GM21423 (cell line): ENCODE data around the gene EVC2.

Experiments used
- ATAC-seq: cut with Tn5 transposase; IDR thresholded peaks from one replicate; pipeline ENCODE4 v1.9.1; 2021; ENCODE audit warnings: mild to moderate bottlenecking, moderate library complexity; ENCODE audit not compliant: unreplicated experiment

EVC2 gene, protein sequence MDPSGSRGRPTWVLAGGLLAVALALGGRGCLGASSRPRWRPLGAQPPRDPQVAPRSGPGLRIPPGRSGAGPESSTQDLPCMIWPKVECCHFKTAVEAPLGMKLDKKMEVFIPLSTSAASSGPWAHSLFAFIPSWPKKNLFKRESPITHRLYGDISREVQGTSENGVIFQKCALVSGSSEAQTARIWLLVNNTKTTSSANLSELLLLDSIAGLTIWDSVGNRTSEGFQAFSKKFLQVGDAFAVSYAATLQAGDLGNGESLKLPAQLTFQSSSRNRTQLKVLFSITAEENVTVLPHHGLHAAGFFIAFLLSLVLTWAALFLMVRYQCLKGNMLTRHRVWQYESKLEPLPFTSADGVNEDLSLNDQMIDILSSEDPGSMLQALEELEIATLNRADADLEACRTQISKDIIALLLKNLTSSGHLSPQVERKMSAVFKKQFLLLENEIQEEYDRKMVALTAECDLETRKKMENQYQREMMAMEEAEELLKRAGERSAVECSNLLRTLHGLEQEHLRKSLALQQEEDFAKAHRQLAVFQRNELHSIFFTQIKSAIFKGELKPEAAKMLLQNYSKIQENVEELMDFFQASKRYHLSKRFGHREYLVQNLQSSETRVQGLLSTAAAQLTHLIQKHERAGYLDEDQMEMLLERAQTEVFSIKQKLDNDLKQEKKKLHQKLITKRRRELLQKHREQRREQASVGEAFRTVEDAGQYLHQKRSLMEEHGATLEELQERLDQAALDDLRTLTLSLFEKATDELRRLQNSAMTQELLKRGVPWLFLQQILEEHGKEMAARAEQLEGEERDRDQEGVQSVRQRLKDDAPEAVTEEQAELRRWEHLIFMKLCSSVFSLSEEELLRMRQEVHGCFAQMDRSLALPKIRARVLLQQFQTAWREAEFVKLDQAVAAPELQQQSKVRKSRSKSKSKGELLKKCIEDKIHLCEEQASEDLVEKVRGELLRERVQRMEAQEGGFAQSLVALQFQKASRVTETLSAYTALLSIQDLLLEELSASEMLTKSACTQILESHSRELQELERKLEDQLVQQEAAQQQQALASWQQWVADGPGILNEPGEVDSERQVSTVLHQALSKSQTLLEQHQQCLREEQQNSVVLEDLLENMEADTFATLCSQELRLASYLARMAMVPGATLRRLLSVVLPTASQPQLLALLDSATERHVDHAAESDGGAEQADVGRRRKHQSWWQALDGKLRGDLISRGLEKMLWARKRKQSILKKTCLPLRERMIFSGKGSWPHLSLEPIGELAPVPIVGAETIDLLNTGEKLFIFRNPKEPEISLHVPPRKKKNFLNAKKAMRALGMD

DNA sequence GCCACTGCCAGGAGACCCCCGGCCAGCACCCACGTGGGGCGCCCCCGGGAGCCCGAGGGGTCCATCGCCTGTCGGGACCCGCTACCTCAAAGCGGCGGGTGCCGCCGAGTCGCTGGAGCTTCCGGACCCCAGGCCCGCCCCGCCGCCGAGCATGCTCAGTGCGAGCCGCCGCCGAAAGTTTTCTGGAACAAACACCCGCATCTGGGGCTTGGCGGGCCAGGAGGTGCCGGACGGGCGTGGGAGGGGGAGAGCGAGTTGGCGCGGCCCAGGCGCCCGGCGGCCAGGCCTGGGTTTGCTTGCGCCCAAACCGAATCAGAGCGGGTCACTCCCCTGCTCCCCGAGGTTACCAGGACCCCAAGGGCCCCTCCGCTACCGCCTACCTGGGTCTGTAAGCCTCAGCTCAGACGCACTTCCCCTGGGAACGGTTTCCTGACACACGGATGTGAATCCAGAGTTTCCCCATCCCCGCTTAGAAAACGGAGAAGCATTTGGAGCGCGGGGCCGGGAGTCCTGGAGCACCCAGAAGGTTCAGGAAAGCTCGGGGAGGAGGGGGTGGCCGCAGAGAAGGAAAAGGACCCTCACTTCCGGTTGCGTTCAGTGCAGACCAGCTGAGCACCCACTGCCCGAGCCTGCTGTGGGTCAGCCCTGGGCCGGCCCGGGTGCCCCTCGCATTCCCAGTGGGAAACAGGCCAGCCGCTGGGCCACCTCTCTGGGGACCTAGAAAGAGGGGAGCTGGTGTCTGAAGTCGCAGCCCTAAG lies at the start of gene EVC2:
Gene EVC2 (minus strand): TSS at position 111 of the 758 bp plus-strand sequence. CDS start 46 bp downstream, at position 65.
- no peak for ATAC-seq

DNA sequence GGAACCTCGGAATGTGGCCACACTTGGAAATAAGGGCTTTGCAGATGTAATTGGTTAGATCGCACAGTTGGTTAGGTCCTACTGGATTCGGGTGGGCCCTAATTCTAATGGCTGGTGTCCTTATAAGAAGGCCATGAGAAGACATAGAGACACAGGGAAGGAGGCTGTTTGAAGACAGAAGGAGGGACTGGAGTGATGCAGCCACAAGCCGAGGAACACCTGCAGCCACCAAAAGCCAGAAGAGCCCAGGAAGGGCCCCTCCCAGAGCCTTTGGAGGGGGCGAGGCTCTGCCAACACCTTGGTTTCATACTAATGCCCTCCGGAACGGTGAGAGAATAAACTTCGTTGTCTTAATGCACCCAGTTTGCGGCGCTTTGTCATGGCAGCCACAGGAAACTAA lies 49.6 kb upstream of the EVC2 start:
- no peak for ATAC-seq

DNA sequence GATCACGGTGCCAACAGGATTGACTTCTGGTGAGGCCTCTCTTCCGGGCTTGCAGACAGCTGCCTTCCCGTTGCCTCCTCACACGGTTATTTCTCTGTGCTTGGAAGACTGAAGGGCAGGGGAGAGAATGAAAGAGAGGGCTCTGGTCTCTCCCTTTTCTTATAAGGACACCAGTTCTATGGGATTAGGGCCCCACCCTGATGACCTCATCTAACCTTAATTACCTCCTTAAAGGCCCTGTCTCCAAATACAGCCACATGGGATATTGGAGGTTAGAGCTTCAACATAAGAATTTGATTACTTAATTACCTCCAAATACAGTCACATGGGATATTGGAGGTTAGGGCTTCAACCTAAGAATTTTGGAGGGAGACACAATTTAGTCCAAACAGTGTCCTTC lies 49.2 kb upstream of the EVC2 start:
- no peak for ATAC-seq

DNA sequence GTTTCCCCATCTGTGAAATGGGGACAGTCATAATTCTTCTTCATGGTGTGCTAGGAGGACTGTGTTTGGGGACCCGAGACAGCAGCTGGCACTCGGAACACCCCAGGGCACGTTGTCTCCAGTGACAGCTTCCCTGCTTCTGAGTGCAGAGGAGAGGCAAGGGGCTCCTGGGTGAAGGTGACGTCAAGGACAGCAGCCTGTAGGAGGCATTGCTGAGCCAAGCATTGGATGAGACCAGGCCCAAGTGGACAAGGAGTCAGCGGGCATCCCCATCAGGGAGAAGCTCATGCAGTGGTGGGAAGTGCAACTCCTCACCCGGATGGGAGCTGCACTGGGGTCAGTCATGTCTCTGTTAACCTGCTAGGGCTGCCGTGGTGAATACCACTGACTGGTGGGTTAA lies 48.7 kb upstream of the EVC2 start:
- no peak for ATAC-seq

DNA sequence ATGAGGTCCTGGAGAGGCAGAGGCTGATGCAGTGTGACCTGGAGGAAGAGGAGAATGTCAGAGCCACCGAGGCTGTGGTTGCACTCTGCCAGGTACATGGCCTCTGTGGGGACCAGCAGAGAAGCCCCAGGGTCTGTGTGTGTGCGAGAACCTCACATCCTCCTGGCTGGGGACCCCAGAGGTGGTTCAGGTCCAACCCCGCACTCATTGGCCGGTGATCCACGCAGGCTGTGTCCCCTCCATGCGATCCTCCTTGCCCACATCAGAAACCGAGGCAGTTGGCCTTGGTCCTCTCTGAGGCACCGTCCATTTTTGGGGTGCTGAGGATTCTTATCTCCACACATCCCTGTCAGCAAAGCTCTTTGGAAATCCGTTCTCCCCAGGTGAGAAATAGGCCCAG lies 47.9 kb upstream of the EVC2 start:
- ATAC-seq, result no peak

DNA sequence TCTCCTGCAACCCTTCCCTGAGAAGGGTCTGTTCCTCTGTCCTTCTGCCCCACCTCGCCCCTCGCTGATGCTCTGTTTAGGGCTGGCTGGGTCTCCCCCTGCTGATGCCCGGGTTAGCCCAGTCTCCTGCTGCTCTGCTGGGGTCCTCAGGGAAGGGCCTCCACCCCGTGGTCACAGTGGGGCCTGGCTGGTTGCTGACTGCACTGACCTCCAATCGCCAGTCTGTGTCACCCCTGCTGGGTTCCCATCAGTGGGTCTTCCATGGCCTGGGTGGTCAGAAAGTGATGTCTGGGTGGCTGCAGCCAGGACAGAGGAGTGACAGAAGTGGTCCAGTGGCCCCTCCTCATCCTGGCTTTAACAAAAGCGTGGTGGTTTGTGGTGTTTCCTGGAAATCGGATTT lies 47.3 kb upstream of the EVC2 start:
- no peak for ATAC-seq

DNA sequence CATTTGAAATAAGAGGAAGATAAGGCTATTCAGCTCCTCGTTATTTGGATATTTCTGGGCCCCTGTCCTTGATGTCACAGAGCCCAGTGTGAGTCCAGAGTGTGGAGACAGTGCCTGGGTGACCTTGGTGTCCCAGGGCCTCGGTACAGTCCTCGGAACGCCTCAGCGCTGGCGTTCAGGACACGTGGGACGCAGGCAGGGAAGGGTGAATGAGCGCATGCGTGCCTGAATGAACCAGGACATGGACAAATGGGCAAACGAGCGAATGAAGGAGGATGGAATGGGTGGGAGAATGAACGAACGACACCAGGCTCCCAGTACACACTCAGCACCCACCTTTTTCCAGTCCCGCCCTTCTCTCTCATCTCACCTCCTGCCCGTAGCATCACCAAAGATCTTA lies 46.8 kb upstream of the EVC2 start:
- ATAC-seq, result no peak

DNA sequence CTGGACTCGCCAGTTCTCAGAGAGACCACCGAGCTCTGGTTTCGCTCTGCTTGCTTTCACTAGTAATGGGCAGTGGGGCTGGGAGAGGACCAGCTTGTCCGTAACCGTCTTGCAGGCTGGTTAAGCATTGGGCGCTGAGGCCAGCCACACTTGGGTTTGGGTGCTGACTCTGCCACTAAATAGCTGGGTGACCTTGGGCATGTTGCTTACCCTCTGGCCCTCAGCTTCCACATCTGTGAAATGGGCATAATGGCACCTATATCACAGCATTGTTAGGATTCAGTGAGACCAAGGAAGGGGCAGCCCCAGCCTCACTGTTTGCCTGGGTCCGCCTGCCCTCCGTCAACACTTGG lies 46.1 kb upstream of the EVC2 start:
- no peak for ATAC-seq

DNA sequence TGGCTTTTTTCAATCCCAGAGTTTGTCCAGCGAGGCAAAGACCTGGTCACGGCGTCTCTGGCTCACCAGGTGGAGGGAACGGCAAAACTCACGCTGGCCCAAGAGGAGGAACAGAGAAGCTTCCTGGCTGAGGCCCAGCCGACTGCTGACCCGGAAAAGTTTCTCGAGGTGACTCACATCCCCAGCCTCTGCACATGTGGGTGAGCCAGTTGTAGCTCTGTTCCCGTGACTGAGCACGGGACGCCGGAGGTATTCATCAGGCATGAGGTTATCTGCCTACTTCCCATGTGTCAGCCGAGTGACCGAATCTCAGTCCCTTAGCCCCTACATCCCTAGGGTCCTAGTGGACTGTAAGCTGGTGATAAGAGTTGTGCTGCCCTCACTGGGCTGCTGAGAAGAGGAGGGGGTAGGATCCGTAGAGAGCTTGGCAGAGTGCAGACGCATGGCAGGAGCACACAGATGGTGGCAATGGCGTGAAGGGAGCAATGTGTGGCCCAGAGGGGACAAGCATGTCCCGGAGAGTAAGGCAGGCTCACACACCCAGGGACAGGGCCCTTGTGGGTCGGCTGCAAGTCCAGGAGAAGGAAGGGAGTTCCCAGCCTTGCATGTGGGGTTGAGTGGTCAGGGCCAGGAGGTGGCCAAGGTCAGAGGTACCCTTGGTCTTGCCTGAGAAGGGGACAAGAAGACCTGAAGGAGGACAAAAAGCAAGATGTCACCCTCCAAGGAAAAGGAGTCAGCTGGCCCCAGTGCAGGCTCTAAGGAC lies 45.6 kb upstream of the EVC2 start:
- ATAC-seq, result no peak

DNA sequence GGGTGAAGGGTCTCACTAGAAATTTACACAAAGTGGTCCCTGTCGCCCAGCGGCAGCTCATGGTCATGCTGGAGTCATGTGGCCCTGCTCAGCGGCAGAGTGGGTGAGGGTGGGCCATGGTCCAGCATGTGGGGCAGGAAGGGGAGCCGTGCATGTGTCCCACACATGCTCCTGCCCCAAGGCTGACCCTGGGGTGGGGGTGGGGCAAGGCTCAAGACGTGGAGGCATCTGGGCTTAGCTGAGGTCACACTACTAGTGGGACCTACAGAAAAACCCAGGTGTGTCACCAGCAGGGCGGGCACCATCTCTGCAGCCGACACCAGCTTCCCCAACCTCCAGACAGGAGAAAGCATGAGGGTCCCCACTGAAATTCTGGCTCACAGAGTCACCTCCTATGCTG lies 45.0 kb upstream of the EVC2 start:
- ATAC-seq, result no peak

DNA sequence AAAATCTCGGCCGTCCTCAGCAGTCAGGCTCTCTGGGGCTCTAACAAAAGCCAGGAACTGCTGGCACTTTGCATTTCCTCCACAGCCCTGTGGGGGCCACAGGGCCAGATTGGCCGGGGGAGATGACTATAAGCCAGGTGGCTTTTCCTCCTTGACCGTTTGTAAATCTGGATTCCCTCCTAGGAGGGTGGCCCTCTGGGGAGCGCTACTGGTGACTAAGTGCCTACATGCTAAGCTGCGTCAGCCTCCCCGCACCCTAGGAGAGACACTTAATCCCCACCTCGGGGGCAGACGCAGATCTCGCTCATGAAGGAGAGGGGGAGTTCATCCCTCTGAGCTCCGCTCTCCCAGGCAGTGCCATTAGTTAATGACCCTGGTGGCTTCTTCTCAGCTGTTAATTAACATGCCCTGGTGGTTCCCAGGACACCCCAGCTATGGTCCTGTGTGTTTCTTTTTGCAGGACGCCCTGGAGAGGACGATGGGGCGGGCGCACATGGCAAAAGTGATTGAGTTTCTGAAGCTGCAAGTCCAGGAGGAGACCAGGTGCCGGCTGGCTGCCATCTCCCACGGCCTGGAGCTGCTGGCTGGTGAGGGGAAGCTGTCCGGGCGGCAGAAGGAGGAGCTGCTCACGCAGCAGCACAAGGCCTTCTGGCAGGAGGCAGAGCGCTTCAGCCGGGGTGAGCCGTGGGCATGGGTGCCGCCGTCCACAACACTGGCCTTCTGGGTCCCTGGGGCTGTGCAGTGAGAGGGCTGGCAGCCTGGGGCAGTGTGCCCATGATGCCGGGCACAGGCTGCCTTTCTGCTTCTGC lies 44.2 kb upstream of the EVC2 start:
- ATAC-seq, result no peak

DNA sequence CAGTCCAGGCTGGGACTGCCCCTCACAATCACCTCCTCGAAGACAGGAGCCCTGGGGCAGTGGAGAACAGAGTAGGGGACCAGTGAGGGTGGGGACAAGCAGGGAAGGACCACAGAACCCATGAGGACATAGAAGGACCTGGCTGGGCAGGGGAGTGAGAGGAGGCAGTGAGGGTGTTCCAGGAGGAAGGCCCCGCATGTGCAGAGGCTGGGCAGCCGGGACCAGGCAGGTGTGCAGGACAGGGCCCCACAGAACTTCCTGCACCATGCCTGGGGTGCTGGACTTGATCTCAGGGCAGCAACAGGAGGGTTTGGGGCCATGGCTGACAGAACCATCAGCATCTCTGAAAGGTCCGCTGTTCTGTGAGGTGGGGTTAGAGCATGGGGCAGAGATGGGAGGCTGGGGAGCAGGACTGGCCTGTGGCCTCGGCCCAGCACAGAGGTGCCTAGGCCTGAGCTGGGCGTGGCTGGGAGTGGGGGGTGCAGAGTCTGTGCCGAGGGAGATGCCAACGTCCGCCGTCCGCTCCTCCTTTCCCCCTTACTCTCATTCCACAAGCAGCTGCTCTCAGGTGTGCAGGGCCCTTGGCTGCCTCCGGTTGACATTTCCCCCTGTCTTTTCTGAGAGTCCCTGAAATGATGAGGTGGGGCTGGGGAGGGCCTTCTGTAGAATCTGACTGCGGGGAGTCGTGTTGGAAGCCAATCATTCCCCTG lies 43.5 kb upstream of the EVC2 start:
- ATAC-seq, result no peak

DNA sequence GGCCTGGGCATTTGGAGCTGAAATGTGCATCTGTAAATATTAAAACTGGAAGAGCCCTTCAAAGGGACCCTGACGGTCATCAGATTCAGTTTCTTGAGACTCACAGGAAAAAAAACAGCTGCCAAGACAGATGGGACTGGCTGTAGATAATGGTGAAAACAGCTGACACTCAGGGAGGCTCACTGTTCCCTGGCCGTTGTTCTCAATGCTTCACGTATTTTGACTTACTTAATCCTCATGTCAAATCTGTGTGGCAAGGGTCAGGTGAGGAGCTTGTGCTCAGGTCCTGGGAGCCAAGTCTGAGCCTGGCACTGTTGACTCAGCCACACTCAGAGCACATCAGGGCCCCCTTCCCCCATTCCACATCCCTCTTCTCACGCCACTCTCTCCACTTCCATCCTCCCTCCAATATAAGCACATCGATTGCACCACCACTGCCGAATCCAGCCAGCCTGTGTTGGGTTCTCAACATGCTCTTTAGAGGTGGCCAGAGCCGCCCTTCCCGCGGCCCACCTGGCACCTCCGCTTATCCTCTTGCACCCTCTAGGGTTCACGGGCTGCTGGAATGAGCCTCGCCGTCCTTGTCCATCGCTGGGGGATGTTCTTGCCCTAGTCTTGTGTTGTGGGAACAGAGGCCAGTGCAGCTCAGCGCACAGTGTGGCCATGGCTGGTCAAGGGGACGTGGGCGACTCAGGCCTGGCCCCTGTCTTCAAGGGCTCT lies 42.7 kb upstream of the EVC2 start:
- no peak for ATAC-seq

DNA sequence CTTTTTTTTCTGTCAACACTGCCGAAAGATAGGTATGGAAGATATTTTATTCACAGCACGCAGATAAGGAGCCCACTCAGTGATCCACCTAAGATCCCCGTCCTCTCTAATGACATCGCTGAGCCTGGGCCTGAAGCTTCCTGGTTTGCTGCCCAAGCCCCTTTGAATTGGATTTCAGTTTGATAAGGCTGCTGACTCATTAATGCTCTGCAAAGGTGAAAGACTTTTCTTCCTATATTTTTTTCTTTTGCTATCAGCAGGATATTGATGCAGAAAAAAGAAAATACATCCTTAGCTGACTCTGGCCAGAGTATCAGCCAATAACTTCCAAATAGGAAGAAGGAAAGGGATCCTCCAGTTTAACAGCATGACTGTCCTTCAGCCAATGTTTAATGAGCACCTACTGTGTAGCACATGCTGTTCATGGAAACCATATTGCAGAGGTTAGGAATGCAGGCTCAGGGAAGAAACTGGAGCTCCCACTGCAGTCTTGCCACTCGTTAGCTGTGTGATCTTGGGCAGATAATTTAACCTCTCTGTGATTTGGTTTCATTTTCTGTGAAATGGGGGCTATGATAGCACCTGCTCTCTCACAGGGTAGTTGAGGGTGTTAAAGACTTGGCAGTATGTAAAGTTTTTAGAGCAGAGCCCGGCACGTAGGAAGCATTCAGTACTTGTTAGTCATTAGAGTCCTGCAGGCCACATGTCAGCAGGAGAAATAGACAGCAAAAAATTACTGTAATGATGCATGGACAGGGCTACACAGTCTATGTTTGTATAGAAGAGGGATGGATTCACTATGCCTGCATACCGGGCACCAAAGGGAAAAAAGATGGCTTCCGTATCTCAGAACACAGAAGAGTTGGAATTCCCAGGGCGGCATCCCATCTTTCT lies 41.9 kb upstream of the EVC2 start:
- no peak for ATAC-seq

DNA sequence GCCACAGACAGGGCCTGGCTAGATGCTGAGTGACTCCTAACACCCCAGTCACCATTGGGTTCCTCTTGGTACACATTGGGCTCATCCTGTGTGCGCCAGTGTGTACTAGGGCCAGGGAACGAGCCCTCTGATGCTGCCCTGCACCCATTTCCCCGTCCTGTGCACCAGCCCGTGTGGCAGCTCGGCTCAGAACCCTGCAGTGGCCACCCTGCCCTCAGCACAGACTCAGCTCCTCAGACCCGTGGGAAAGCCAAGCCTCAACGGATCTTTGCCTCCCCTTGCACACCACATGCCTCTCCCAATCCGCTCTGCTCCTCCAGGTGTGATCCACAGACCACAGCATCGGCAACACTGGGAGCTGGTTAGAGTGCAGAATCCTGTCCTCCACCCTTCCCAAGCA lies 41.2 kb upstream of the EVC2 start:
- ATAC-seq, result no peak

DNA sequence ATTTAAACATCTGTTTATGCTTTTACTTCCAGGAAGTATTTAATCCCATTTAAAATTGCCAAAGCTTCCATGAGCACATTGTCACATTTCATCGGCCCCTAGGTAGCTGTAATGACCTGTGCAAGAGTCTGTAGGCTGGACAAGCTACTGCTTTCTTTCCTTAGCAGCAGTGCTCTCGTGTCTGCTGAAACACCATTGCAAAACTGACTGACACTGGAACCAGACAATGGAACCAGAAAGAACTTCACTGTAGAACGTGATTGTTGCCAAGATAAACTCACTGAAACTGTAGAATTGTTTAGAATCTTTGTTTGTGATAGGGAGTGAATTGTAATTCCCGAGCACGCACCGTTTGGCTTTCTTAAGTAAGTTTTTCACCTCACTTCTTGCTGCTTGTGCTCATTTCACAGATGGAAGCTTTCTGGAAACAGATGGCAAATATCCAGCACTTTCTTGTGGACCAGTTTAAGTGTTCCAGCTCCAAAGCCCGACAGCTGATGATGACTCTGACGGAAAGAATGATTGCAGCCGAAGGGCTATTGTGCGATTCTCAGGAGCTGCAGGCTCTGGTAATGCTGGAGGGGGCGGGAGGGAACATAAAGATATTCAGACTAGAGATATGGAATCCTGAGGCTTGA lies 39.5 kb upstream of the EVC2 start:
- no peak for ATAC-seq
